Endothelial cell of umbilical vein (primary cell): ENCODE measurements around the gene PALD1.

ENCODE experiments used
- CTCF ChIP-seq, 2 donors: IDR thresholded peaks; 1 replicate in 1 of 2; 2 replicates in 1 of 2; pipeline ENCODE4 v1.5.1; 2011; ENCODE audit warnings: low read length in 2 of 2, mild to moderate bottlenecking in 2 of 2, moderate library complexity in 2 of 2, control low read depth in 1 of 2, inconsistent platforms in 1 of 2, low read depth in 1 of 2; ENCODE audit not compliant: insufficient read depth in 1 of 2; ENCODE audit errors: extremely low read depth in 1 of 2
- EZH2 ChIP-seq: IDR thresholded peaks from 2 replicates; pipeline ENCODE4 v1.6.1; 2012; ENCODE audit warnings: borderline replicate concordance, low read depth, mild to moderate bottlenecking, moderate library complexity, low read length, inconsistent platforms; ENCODE audit not compliant: severe bottlenecking
- POLR2AphosphoS5 ChIP-seq: IDR thresholded peaks from 2 replicates; pipeline ENCODE4 v1.6.1; 2012; ENCODE audit warnings: low read depth, mild to moderate bottlenecking, control low read depth, low read length, moderate library complexity; ENCODE audit not compliant: insufficient read depth

GRCh38 chr10:70603449-70603801, 124.9 kb downstream of the PALD1 start:
- no peak for TF ChIP-seq CTCF (IDR thresholded peaks at IDR 0.05; ENCODE audit: extremely low read depth in 1 of 2, insufficient read depth in 1 of 2, low read depth in 1 of 2, low read length in 2 of 2)
- no peak for TF ChIP-seq POLR2AphosphoS5
- TF ChIP-seq EZH2: no peak
